CD14-positive monocyte (primary cell): Measurements from ENCODE around the gene RBP7. TPM values are rescaled to one million over a fixed set of nuclear protein-coding genes. Genes with fewer than 3 reads are reported as not detected.

Experiments
- DNase-seq, 3 donors: peaks; one replicate each; pipeline ENCODE4 v3.0.0-alpha.2; 2011 to 2022
- H2AFZ ChIP-seq: 2 replicates; pipeline ENCODE4 v1.6.0; 2012; ENCODE audit warnings: mild to moderate bottlenecking, low read depth, low read length, inconsistent platforms; ENCODE audit not compliant: insufficient read depth, poor library complexity, severe bottlenecking
- H3K27ac ChIP-seq, 2 donors: 1 replicate in 1 of 2; 2 replicates in 1 of 2; pipeline ENCODE4 v1.5.1; 2012 to 2013; ENCODE audit warnings: low read length in 2 of 2, control low read depth in 1 of 2, inconsistent platforms in 1 of 2, low read depth in 1 of 2, mild to moderate bottlenecking in 1 of 2
- H3K27me3 ChIP-seq, 2 donors: one replicate each; pipeline versions ENCODE4 v1.6.0 to v1.6.1; 2011 to 2013; ENCODE audit warnings: low read length in 2 of 2; ENCODE audit not compliant: control insufficient read depth in 2 of 2, insufficient read depth in 2 of 2
- H3K36me3 ChIP-seq, 2 donors: replicated peaks in 1 of 2; 1 replicate in 1 of 2; 2 replicates in 1 of 2; pipeline versions ENCODE4 v1.5.1 to v1.6.1; 2012 to 2013; ENCODE audit warnings: low read length in 2 of 2, control low read depth in 1 of 2, inconsistent platforms in 1 of 2, mild to moderate bottlenecking in 1 of 2; ENCODE audit not compliant: insufficient read depth in 2 of 2, control insufficient read depth in 1 of 2
- H3K4me1 ChIP-seq, 2 donors: 1 replicate in 1 of 2; 2 replicates in 1 of 2; pipeline versions ENCODE4 v1.5.1 to v1.6.1; 2012 to 2013; ENCODE audit warnings: low read length in 2 of 2, control low read depth in 1 of 2, inconsistent platforms in 1 of 2, mild to moderate bottlenecking in 1 of 2, moderate library complexity in 1 of 2; ENCODE audit not compliant: insufficient read depth in 2 of 2, control insufficient read depth in 1 of 2
- H3K4me2 ChIP-seq: replicated peaks from 2 replicates; pipeline ENCODE3; 2012; ENCODE audit warnings: low read length, moderate library complexity, mild to moderate bottlenecking; ENCODE audit not compliant: poor library complexity, severe bottlenecking; ENCODE audit errors: extremely low read depth
- H3K4me3 ChIP-seq, 3 experiments: fragments of 200-600 bp in 1 of 3; sonication (generic) in 1 of 3; replicated peaks in 1 of 3; 1 replicate in 2 of 3; 2 replicates in 1 of 3; pipeline ENCODE4 v1.5.1; 2011 to 2013; ENCODE audit warnings: low read length in 3 of 3, mild to moderate bottlenecking in 3 of 3, control low read depth in 2 of 3, low read depth in 2 of 3, inconsistent platforms in 1 of 3, moderate library complexity in 1 of 3
- H3K79me2 ChIP-seq: 2 replicates; pipeline ENCODE4 v1.6.0; 2012; ENCODE audit warnings: mild to moderate bottlenecking, control low read depth, inconsistent platforms, low read length, moderate library complexity; ENCODE audit not compliant: insufficient read depth
- H3K9ac ChIP-seq: 2 replicates; pipeline ENCODE4 v1.6.0; 2017; ENCODE audit warnings: low read length, mild to moderate bottlenecking; ENCODE audit not compliant: insufficient read depth, poor library complexity, severe bottlenecking
- H3K9me3 ChIP-seq, 2 donors: replicated peaks in 1 of 2; 1 replicate in 1 of 2; 2 replicates in 1 of 2; pipeline versions ENCODE4 v1.5.1 to v1.6.1; 2012 to 2013; ENCODE audit warnings: low read length in 2 of 2, control low read depth in 1 of 2; ENCODE audit not compliant: control insufficient read depth in 1 of 2, insufficient read depth in 1 of 2
- H4K20me1 ChIP-seq: 2 replicates; pipeline ENCODE4 v1.6.0; 2012; ENCODE audit warnings: mild to moderate bottlenecking, low read length, control low read depth, moderate library complexity; ENCODE audit not compliant: insufficient read depth
- H3K27ac Mint-ChIP-seq, 7 donors: one replicate each; pipeline ENCODE4 v1.8.0; 2020; ENCODE audit warnings: mild to moderate bottlenecking in 7 of 7, mixed read lengths in 7 of 7, moderate library complexity in 6 of 7, inconsistent platforms in 2 of 7
- H3K27me3 Mint-ChIP-seq, 3 donors: one replicate each; pipeline ENCODE4 v1.8.0; 2021 to 2022; ENCODE audit warnings: low read depth in 3 of 3, mild to moderate bottlenecking in 3 of 3, mixed read lengths in 3 of 3, moderate library complexity in 3 of 3, inconsistent platforms in 1 of 3
- H3K36me3 Mint-ChIP-seq, 2 donors: one replicate each; pipeline ENCODE4 v1.8.0; 2020; ENCODE audit warnings: mixed read lengths in 2 of 2, inconsistent platforms in 1 of 2, mild to moderate bottlenecking in 1 of 2
- H3K4me1 Mint-ChIP-seq: one replicate; pipeline ENCODE4 v1.8.0; 2020; ENCODE audit warnings: mild to moderate bottlenecking, mixed read lengths
- H3K4me3 Mint-ChIP-seq, 2 donors: one replicate each; pipeline ENCODE4 v1.8.0; 2020; ENCODE audit warnings: mild to moderate bottlenecking in 2 of 2, mixed read lengths in 2 of 2, moderate library complexity in 1 of 2
- H3K9me3 Mint-ChIP-seq, 7 donors: one replicate each; pipeline ENCODE4 v1.8.0; 2020 to 2022; ENCODE audit warnings: mixed read lengths in 7 of 7, mild to moderate bottlenecking in 6 of 7, moderate library complexity in 6 of 7, inconsistent platforms in 2 of 7
- CTCF ChIP-seq: fragments of 200-600 bp; IDR thresholded peaks from one replicate; pipeline ENCODE4 v1.8.0; 2022; ENCODE audit warnings: antibody characterized with exemption, mild to moderate bottlenecking
- WGBS: methylation state at CpG from one replicate; pipeline ENCODE4 v1.1.5; 2013; ENCODE audit warnings: missing lambda C conversion rate; ENCODE audit not compliant: insufficient coverage; 5-methylcytosine and 5-hydroxymethylcytosine counted together
- intact Hi-C, 2 donors: fragments of 100-400 bp; cut with micrococcal nuclease; formaldehyde crosslinking; loops; one replicate each; pipeline versions ENCODE4 v1.15.0 to v1.15.1; 2023
- polyA plus RNA-seq, 3 donors: library from polyadenylated mRNA; depleted of rRNA in 1 of 3; unstranded in 2 of 3; stranded (reverse) in 1 of 3; fragments of 300-500 nt in 2 of 3; fragments of >200 nt in 1 of 3; fragmentation: Illumina TruSeq in 2 of 3; gene quantifications; 1 replicate in 2 of 3; 2 replicates in 1 of 3; pipeline ENCODE4 v1.2.3, GENCODE V29; 2012 to 2021

RBP7 gene
- polyA plus RNA-seq, 3 donors = 116 to 340 (median 306) TPM

- Histone ChIP-seq H3K4me2 (peak overlapping the region; percentile 58), H3K36me3 (peaks cover 0 to 17% of the 10 kb centered on the region in 2 donors), H3K9me3 (no peaks in the 10 kb centered on the region), H3K4me3 (peak overlapping the region in 1 of 3 experiments; percentile 55), H4K20me1 (no peaks in the 10 kb centered on the region), H3K4me1 (peaks cover 49 to 56% of the 10 kb centered on the region in 2 donors), H3K79me2 (no peaks in the 10 kb centered on the region), H2AFZ (peak overlapping the region; percentile 77), H3K27ac (peak overlapping the region; percentile 60 to 87), H3K27me3 (no peaks in the 10 kb centered on the region), H3K9ac (peak overlapping the region; percentile 28)
- Mint-ChIP-seq H3K4me3 (no peak overlapping the region), H3K36me3 (peaks cover 11 to 38% of the 10 kb centered on the region in 2 donors), H3K9me3 (no peaks in the 10 kb centered on the region), H3K27ac (peak overlapping the region; percentile 88 to 95 (median 93)), H3K27me3 (peaks cover 0 to 4% (median 4%) of the 10 kb centered on the region in 3 donors), H3K4me1 (peaks cover 53% of the 10 kb centered on the region)
- DNase-seq = no peak
- 95% methylated on average over 5 of the region's 5 CpGs for WGBS
- intact Hi-C loops = loop anchor here in 1 of 2 donors (10.0 kb wide), 1 partner anchor 45 kb away; the partner anchor contains the start of genes LZIC and NMNAT1
- no peak for TF ChIP-seq CTCF
Observed at GRCh38 chr1:9989773-9990172, 7.3 kb upstream of the RBP7 start.

- Histone ChIP-seq H3K4me2 (peak overlapping the region; percentile 58), H3K27me3 (no peaks in the 10 kb centered on the region), H2AFZ (peak overlapping the region; percentile 77), H3K4me3 (peak overlapping the region in 1 of 3 experiments; percentile 55), H3K4me1 (peaks cover 49 to 56% of the 10 kb centered on the region in 2 donors), H3K9me3 (no peaks in the 10 kb centered on the region), H3K36me3 (peaks cover 0 to 5% of the 10 kb centered on the region in 2 donors), H3K27ac (peak overlapping the region; percentile 60 to 87), H3K9ac (peak overlapping the region; percentile 28), H4K20me1 (no peaks in the 10 kb centered on the region), H3K79me2 (no peaks in the 10 kb centered on the region)
- Mint-ChIP-seq H3K4me3 (peak overlapping the region; percentile 24 to 76), H3K27me3 (peaks cover 0 to 12% (median 11%) of the 10 kb centered on the region in 3 donors), H3K36me3 (peaks cover 6 to 28% of the 10 kb centered on the region in 2 donors), H3K9me3 (no peaks in the 10 kb centered on the region), H3K27ac (peak overlapping the region; percentile 88 to 95 (median 93)), H3K4me1 (peaks cover 53% of the 10 kb centered on the region)
- DNase-seq = peak; percentile 43 to 70 (median 57)
- TF ChIP-seq CTCF = no peak
- intact Hi-C loops = loop anchor here in 1 of 2 donors (10.0 kb wide), 1 partner anchor 46 kb away; the partner anchor contains the start of genes LZIC and NMNAT1
- no CpG with 5 or more reads among the region's 2 CpGs for WGBS
Observed at GRCh38 chr1:9990944-9991343, 6.1 kb upstream of the RBP7 start.
